Measurements from ENCODE around the gene SLC35E3.
"Not testable (repeated sequence)": the region's sequence is repeated elsewhere in the genome, so short reads cannot be mapped to it uniquely, and the experiment has no call there.

The SLC35E3 gene

GRCh38 chr12:68815232-68815927, 69.4 kb downstream of the SLC35E3 start:
- no peak for DNase-seq

GRCh38 chr12:68815928-68816800, 70.2 kb downstream of the SLC35E3 start:
- no peak for DNase-seq

- DNase-seq = not testable (repeated sequence)
Measured at GRCh38 chr12:68819481-68819880, 73.5 kb downstream of the SLC35E3 start.

- no peak for DNase-seq
Measured at GRCh38 chr12:68821357-68822188, 75.6 kb downstream of the SLC35E3 start.

- DNase-seq = no peak
Measured at GRCh38 chr12:68823696-68824095, 77.7 kb downstream of the SLC35E3 start.

- DNase-seq = no peak
Measured at GRCh38 chr12:68824131-68824530, 78.2 kb downstream of the SLC35E3 start.

GRCh38 chr12:68824597-68825250, 78.7 kb downstream of the SLC35E3 start:
- no peak for DNase-seq

GRCh38 chr12:68825569-68826217, 79.7 kb downstream of the SLC35E3 start:
- no peak for DNase-seq

- DNase-seq = no peak
Measured at GRCh38 chr12:68827895-68828671, 82.1 kb downstream of the SLC35E3 start.

GRCh38 chr12:68828672-68829068, 82.7 kb downstream of the SLC35E3 start:
- DNase-seq = no peak

Measured in NCI-H2171 treated with DMSO at 0.1 percent for 48 hours (cell line).